GM19238 (cell line): Measurements from ENCODE around the gene MTA2.
"Not testable (repeated sequence)": the region's sequence is repeated elsewhere in the genome, so short reads cannot be mapped to it uniquely, and the experiment has no call there.

ENCODE experiments used
- DNase-seq: peaks from one replicate; pipeline ENCODE4 v3.0.0; 2011; ENCODE audit warnings: low spot score; ENCODE audit not compliant: insufficient read length

MTA2 gene

GRCh38 chr11:62601372-62602140, at the start of gene MTA2:
Gene MTA2, minus strand, starts transcription at chr11:62601865. Its CDS starts 415 bp downstream, at chr11:62601450.
- DNase-seq, result peak; percentile 96

GRCh38 chr11:62650283-62650682, 48.6 kb upstream of the MTA2 start:
- not testable (repeated sequence) for DNase-seq

- DNase-seq, result no peak
These were observed 47.8 kb upstream of the MTA2 start for GRCh38 chr11:62649486-62649885.

- DNase-seq, result no peak
These were observed 47.3 kb upstream of the MTA2 start for GRCh38 chr11:62648967-62649364.

GRCh38 chr11:62648185-62648966, 46.7 kb upstream of the MTA2 start:
- no peak for DNase-seq

- no peak for DNase-seq
These were observed 45.9 kb upstream of the MTA2 start for GRCh38 chr11:62647609-62648005.

GRCh38 chr11:62646825-62647608, 45.4 kb upstream of the MTA2 start:
- no peak for DNase-seq

- peak; percentile 99 for DNase-seq
These were observed 44.5 kb upstream of the MTA2 start, which contains the start of gene GANAB for GRCh38 chr11:62645946-62646824. Gene GANAB, minus strand, starts transcription at chr11:62646613. Its CDS starts 14 bp downstream, at chr11:62646599.

- no peak for DNase-seq
These were observed 43.9 kb upstream of the MTA2 start for GRCh38 chr11:62645671-62645945.

GRCh38 chr11:62644220-62644619, 42.6 kb upstream of the MTA2 start:
- DNase-seq, result no peak

GRCh38 chr11:62632492-62632891, 30.8 kb upstream of the MTA2 start:
- no peak for DNase-seq

GRCh38 chr11:62627713-62628112, 26.0 kb upstream of the MTA2 start:
- no peak for DNase-seq

GRCh38 chr11:62622476-62623089, 20.9 kb upstream of the MTA2 start:
- DNase-seq, result no peak

GRCh38 chr11:62621567-62622470, 20.2 kb upstream of the MTA2 start, which contains the start of gene B3GAT3:
Gene B3GAT3, minus strand, starts transcription at chr11:62621986. Its CDS starts 39 bp downstream, at chr11:62621947.
- peak; percentile 99 for DNase-seq

GRCh38 chr11:62621027-62621566, 19.4 kb upstream of the MTA2 start:
- DNase-seq, result no peak

- DNase-seq, result not testable (repeated sequence)
These were observed 15.3 kb upstream of the MTA2 start for GRCh38 chr11:62616957-62617356.

- DNase-seq, result no peak
These were observed 13.9 kb upstream of the MTA2 start for GRCh38 chr11:62615521-62615920.

GRCh38 chr11:62614275-62614674, 12.6 kb upstream of the MTA2 start:
- no peak for DNase-seq

- no peak for DNase-seq
These were observed 11.7 kb upstream of the MTA2 start for GRCh38 chr11:62613291-62613778.
